Activated gamma-delta T cell treated with anti-CD3 and anti-CD28 coated beads, Interleukin-2, amount 50 U/mL, for 16 hours (primary cell): ENCODE results near the gene STS.
"Not testable (repeated sequence)": the region's sequence is repeated elsewhere in the genome, so short reads cannot be mapped to it uniquely, and the experiment has no call there.

Source experiments
- DNase-seq: peaks from one replicate; pipeline ENCODE4 v3.0.0-alpha.2; 2020; ENCODE audit warnings: low read depth

STS gene

DNA sequence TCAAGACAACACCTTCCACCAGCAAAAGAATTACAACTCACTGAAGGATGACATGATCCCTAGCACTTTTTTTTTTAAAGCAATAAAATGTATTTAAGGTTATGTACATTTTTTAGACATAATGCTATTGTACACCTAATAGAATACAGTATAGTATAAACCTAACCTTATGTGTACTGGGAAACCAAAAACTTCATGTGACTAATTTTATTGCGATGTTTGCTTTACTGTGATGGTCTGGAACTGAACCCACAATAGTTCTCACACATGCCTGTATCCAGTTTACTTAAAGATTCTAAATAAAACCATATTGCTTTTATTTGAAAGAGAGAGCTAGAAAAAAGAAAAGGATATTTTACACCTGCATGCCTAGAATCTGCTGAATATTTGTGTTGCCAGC lies 4.4 kb upstream of the STS start:
- no peak for DNase-seq

DNA sequence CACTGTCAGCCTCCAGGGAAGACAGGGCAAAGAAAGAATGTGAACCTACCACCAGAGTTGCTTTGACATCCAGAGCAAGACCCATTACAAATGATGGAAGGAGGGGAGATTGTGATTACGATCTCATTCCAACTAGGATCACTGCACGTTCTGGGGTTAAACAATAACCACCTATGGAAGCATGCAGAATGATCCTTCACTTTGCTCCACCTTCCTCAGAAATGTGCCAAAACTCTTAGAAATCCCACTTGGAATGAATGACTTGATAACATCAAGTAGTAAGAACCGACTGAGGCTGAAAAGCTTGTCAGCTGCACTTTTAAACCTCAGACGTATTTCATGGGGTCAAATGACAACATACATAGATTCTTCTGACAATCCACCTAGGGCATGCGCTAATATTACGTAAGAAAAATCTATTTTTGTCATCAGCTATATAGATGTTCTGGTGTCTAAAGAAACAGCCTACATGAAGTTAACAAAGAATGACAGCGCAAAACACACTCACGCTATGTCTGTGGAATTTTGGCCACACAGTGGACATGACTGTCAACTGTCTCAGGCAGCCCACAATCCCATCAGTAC lies 3.5 kb upstream of the STS start:
- no peak for DNase-seq

DNA sequence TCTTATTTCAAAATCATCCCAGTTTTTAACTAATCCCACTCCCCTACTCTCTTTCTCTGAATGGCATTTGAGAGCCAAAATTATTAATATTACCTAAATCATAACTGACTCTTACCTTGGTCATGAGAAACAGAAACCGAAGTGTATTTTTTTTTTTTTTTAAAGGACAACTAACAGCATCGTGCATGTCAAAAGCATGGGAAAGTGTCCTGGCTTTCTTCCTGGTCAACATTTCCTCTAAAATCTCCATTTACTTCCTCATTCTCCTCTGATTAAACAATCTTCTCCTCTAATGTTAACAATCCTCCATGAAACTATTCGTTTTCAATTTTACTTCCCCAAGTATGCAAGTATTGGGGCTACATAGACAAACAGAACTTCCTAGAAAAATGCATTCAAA lies 2.1 kb upstream of the STS start:
- DNase-seq: no peak

DNA sequence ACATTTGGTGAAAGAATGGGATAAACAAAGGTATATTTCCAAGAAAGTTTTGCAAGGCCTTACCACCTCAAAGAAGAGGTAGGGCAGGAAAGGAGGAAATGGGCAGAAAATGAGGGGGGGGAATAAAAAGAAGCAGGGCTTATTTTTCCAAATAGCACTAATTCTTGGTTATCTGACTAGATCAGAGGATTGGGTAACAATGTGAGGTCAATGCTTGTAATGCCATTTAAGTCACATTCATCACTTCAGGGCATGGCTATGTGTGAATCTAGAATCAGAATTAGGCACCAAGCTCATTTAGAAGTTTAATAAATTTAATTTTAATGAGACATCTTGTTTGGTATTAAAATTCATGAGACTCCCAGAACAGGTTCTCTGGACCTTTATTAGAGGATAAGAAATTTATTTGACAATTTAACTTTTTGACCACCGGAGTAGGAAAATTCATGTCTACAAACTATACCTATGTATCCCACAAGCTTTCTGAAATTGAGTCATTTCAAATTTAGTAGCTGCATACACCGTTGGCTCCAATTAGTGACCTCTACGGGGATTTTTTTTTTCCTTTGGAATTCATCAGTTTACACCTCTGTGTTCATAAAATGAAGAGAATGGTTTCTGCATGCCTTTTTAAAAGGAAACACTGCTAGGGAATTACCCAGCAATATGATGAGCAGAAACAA lies 1.4 kb upstream of the STS start:
- DNase-seq: no peak

DNA sequence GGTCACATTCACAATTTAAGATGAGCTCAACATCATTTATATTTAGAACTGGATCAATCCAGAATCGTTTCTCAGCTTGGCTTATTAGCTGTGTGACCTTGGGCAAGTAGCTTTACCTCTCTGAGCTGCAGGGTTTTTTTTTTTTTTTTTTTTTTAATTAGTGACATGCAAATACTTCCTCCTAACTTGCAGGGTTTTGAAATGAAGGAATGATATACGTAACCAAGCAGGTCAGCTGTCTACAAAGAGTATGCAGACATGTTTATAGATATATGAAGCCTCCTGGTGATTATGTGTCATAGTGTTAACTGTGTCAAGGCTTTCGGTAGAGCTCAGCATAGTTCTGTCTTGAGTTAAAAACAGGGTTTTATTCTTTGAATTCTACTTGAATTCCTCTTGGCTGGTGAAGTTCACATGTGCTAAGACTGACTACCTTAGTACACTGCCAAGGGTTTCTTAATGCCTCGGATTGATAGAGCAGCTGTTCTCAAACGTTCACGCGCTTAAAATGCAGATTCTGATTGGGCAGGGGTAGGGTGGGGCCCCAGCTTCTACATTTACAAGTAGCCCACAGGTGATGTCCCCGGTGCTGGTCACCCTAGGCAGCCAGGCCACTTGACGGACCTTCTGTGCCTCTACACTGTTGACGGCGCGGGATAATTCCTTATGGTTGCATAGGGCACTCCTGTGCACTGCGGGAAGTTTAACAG lies 654 bp upstream of the STS start:
- DNase-seq: no peak

DNA sequence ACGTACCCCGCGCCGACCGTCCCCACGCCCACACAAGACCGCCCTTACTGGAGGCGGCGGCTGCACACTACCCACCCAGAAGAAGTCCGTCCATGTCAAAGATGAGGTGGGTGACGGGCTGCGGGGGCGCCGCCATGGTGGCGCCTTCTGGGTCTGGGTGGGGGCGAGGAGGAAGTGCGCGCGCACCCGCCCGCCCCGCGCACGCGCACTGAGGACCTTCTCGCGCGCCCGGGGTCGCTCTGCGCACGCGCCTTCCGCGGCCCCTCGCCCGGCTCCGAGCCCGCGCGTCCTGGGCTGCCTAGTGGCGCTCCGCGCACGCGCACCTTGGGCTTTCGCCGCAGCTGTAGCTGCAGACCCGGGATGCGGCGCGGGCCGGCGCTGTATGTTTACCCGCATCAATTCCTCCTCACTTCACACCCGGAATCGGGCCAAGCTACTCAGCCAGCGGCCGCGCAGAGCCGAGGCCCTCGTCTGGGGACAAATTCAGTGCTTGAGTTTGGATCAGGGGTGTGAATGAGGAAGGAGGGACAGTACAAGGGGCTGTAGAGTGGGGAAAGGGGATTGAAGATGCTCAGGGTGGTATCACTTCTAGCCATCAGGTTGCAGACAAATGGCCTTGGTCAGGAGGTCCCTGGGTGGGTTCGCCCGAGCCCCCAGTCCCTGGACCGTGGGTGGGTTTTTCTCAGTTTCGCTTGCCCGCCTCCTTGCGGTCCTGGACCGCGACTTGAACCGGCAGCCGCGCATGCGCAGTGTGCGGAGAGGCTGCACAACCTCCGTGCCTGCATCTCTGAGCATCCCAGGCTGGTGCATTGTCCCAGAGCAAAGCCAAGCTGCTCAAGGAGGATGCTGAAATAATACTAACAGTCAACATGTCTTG lies 704 bp downstream of the STS start, which contains the start of gene PUDP:
Gene PUDP (minus strand): TSS at position 176 of the 877 bp plus-strand sequence. CDS start 40 bp downstream, at position 136.
- peak; percentile 85 for DNase-seq

DNA sequence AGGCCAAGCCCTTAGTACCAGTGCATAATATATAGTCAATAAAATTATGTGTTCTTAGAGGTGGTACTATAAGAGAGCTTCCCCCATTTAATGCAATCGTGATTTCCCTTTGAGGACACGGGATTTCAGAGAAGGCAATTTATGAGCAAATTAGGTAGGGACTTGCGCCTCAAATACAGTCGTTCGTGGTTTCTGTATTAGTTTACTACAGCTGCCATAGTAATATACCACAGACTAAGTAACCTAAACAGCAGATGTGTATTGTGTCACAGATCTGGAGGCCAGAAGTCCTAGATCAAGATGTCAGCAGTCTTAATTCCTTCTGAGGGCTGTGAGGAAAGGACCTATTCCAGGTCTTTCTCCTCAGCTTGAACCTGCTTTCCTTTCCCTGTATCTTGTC lies 1.9 kb downstream of the STS start:
- no peak for DNase-seq

DNA sequence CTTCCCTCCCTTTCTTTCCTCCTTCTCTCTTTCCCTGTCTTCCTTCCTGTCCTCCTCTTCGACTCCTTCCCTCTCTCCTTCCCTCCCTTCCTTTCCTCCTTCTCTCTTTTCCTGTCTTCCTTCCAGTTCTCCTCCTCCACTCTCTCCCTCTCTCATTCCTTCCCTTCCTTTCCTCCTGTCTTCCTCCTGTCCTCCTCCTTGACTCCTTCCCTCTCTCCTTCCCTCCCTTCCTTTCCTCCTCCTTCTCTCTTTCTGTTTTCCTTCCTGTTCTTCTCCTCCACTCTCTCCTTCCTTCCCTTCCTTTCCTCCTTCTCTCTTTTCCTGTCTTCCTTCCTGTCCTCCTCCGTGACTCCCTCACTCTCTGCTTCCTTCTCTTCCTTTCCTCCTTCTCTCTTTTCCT lies 5.7 kb downstream of the STS start:
- DNase-seq: no peak

DNA sequence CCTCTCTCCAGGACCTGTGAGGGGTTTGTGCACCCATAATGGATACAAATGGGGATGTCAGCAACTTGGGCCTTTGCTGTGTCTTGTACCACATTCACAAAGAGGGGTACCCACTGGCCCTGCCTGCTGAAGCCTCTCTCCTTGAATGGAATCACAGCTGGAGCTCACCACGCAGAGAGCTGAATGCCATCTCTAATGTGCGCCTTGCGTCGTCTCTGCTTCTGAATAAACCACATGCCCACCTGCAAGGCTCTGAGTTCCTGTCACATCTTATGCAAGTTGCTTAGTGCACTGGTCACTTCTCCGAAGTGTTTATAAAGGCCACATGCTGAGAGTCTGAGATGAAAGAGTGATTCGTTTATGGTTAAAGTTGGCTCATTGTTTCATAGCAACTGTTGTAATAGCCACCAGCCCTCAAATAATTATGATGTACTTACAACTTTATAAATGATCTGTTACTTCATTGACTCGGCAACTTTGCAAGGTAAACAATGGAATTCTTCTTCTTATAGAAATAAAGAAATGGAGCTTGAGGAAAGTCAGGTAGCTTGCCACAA lies 6.6 kb downstream of the STS start:
- no peak for DNase-seq

DNA sequence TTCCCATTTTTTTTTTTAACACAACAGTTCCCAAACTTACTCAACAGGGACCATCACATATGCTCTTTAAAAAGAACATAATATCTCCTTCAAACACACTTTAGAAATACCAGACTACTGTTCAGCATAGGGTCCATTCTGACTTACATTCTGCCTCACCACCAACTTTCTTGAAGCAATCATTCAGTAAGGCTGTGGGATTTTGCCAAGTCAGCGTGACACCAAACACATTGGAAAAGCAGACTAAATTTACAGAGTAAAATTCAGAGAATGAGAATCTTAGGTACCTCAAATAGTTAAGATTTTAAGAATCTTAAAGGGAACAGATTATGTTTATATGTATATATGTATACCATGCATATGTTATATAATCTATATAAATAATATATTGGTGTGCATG lies 7.7 kb downstream of the STS start:
- no peak for DNase-seq

DNA sequence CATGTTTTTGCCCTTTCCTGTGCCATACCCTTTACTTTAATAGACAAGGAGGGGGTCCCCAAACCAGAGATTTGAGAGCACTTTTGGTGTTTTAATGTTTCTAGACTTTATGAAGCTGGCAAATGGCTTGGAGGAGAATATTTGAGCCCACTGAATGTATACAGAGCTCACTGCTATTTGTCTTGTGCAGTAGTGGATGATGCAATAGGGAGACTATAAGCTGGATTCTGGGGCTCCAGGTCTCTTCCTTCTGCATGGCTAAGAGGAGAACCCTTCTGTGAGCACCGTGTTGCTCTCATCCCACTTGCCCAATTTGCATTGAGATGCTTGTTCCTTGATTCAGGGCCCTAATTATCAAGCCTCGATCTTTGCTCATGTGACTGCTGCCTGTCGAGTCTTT lies 9.4 kb downstream of the STS start:
- DNase-seq: no peak

DNA sequence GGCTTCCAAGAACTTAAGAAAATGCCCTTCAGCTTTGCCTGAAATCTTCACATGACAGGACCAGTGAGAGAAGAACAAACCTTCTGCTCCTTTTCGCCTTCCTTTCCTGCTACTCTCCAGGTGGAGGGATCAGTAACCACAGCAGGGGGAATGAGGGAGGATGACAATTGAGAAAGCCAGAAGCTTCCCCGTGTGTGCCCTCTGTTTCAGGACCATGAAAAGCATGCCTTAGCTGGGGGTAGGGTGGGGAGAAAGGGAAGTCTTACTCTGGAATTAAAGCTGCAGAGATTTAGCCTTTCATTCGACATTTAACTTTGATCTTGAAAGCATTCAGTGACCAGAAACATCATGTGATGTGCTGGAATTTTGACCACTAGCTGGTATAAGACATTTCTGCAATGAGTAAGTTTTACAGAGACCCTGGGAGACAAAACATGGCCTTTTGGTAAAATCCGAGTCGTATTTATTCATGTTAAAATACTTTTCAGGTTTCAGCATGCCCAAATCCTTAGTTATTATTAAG lies 11.0 kb downstream of the STS start:
- DNase-seq: no peak

DNA sequence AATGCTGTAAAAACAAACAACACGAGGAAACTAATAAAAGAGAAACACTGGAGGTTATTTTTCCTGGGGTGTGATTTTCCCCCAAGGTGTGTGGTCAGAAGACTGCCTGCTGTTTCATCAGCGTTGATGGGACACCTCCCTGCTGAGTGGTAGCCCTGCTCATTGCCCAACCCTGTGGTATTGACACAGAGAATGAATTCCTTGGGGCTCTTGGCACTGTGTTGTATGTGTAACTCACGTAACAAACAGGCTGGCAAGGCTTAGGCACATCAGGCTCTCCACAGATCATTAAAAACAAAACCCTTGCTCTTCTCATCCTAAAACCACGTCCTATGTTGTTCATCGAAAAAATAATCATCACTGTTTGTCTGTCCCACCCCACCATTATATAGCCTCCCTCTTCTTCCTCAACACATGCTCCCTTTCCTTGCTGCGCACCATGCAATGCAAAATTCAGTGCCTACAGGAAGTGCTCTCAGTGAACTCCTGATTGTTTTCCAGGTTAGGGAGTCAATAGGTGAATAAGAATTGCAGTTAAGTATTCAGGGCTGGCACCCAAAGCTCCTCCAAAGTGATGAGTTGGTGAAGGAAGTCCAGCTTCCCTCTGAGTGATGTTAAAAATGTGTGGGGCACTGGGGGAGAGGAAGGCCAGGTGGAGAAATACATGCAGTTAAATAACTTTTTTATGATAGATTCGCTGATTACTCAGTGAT lies 11.8 kb downstream of the STS start:
- no peak for DNase-seq

DNA sequence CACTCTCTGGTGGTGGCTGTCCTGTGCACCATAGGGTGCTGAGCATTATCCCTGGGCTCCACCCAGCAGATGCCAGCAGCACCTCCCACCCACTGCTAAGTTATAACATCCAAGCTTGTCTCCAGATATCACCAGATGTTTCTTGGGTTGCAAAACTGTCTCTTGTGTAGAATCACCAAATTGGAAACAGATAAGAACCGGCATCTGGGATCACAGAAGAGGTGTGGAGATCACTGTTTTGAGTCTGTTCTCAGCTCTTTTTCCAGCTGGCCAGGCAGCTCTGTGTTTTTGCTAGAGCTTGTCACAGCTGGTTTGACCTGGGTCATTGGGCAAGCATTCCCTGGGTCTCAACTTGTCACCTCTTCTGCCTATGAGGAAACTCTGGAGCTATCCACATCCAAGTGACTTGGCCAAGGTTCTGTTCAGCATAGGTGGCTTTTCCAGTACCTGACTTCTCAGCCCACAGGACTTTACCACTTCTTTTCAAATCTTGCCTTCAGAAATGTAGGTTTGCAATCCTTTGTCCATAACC lies 15.7 kb downstream of the STS start:
- no peak for DNase-seq

DNA sequence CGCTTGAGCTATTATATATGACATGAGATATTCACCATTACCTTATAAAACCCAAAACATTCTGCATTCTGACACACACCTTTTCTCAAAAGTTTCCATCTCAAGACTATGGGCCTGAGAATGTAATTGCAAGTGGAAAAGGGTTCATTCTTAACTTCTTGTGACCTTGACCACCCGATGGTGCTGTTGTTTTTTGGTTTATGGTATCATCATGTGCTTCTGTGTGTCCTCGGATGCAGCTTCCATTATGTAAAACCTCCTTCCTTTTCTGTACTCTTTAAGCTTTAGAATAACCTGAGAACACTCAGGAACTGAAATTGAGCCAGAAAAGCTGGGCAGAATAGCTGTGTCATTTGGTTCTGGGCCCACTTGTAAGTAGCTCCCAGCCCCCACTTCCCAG lies 16.7 kb downstream of the STS start:
- no peak for DNase-seq

DNA sequence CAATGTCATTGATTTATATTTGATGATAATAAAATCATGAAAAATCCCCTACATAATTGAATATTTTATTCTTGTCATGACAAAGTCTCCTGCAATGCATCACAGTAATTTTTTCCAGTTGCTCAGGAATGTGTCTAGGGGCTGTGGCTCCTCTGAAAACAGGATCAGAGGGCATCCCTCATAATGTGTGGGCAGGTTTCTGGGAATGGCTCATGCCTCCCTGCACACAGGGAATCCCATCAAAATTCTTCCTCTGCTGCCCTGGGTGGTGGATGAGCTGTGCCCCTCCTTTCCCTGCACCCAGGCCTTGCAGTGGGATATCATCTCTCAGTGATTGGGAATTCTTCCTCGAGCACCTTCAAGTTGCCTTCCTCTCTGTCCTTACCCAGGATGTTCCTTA lies 20.9 kb downstream of the STS start:
- DNase-seq: no peak

DNA sequence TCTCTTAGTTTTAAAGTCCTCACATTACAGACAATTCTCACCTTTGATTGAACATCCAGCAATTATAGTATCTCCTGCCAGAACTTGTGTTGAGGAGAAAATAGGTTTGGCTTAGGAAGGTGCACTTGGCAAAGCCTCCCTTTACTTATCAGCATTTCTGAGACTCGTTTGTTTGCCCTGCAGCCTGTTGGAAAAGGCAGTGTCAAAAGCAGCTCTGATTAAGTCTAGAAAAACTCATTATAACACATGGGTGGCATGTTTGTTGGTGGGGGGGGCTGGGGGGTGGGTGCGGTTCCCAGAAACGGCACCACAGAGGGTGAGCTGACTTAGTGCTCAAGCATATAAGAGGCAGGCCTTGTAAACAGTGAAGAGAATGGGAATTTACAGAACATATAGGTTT lies 22.1 kb downstream of the STS start:
- no peak for DNase-seq

DNA sequence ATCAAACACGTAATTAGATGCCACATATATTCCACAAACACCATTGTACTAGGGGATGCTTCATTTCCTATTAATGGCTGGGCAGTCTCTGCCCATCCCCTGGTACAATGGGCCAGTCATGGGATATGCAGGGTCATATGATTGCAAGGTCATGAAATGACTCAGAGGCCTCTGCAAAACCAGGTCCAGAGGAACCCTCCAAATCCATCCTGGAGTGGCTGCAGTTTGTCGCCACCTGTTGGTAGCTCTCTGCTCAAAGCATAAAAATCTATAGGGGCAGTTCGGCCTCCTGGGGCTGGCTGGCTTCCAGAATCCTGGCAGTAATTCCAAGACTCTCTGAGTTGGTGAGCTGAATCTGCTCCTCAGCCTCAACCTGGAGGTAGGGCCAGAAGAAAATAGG lies 23.4 kb downstream of the STS start:
- DNase-seq: peak; percentile 25

DNA sequence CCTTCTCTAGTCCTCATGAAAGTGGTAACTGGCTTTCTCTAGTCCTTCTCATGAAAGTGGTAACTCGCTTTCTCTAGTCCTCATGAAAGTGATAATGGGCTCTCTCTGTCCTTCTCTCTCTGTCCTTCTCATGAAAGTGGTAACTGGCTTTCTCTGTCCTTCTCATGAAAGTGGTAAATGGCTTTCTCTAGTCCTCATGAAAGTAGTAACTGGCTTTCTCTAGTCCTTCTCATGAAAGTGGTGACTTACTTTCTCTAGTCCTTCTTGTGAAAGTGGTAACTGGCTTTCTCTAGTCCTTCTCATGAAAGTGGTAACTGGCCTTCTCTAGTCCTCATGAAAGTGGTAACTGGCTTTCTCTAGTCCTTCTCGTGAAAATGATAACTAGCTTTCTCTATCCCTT lies 31.3 kb downstream of the STS start:
- not testable (repeated sequence) for DNase-seq

DNA sequence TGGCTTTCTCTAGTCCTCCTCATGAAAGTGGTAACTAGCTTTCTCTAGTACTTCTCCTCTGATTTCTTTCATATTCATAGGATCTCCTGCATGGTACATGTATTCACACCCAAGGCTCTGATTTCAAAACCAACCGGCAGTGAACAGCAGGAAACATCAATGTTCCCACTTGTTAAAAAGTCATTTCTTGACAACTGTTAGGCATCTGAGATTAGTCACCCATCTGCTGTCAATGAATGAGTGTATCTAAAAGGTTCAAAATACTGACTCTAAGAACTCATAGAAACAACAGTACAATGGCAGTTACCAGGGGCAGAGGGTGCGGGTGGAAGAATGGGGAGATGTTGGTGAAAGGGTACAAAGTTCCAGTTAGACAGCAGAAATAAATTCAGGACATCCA lies 31.9 kb downstream of the STS start:
- DNase-seq: no peak

DNA sequence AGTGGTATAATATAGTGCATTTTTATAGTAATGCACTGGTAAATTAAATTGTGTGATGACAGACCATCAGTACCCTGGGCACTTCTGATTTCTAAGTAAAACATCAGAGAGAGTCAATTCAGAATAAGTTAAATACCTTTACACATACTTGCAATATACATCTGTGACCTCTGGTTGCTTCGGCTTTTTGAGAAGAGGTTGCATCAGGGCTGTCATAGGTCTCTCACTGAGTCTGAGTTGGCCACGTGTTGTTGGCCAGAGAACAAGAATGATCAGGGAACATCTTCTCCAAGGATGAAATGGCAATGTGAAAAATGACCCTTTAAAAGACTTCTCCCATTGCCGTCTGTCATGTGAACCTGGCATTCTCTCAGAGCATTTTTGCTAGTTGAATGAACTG lies 37.3 kb downstream of the STS start:
- no peak for DNase-seq
